ENCODE data around the gene SPANXC.
"Not testable (repeated sequence)": the region's sequence is repeated elsewhere in the genome, so short reads cannot be mapped to it uniquely, and the experiment has no call there.

The SPANXC gene, protein sequence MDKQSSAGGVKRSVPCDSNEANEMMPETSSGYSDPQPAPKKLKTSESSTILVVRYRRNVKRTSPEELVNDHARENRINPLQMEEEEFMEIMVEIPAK

GRCh38 chrX:141242417-141242816 is at the start of gene SPANXC:
TSS of gene SPANXC (minus strand) at chrX:141242517. CDS start at chrX:141242457, 60 bp downstream.
- not testable (repeated sequence) for DNase-seq

DNA sequence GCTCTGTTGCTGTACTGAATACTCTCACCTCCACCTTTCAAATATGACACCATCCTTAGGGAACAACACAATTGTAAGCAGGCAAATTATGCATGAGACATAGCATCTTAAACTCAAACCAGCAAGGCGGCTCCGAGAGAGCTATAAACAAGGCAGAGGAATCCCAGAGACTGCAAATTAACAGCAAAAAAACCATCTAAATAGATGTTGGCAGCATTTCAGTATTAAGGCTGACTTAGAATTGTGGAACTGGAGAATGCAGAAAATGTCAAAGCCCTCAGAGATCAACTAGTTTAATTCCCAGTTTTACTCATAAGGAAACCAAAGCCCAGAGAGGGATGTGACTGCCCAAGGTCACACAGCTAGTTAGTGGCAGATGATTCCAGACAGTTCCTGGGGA is 37.2 kb upstream of the SPANXC start:
- DNase-seq, result no peak

DNA sequence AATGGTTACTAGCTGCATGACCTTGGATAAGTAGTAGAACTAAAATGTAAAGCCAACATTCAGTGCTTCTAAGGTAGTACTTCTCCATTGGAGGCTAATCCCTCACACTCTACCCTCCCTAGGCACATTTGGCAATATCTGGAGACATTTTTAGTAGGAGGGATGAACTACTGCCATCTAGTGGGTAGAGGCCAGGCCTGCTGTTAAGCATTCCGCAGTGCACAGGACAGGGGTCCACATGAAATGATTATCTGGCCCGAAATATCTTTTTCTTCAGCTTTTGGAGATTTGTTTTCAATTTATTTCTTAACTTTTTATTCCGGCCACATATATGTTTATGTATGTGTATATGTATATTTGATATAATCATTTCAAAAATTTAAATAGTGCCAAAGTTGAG is 36.0 kb upstream of the SPANXC start:
- DNase-seq, result peak; percentile 44

DNA sequence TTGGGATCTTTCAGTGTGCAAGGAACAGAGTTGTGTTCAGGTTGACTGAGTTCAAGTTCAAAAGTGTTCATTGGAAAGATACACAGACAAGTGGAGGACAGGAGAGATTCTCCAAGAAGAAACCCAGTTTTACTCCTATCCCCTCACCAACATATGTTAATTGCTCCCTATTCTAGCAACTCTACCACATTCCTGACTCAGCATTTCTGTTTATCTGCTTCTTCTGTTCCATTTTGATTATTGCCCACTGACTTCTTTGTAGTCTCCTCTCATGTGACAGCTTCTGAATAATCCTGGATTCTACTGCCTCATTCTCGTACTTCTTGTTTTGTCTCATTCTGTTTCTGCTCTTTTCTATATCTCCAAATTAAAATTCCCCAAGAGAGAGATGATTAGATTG is 15.8 kb upstream of the SPANXC start:
- no peak for DNase-seq

- DNase-seq, result no peak
These were observed 20.7 kb downstream of the SPANXC start for GRCh38 chrX:141221611-141222010.

DNA sequence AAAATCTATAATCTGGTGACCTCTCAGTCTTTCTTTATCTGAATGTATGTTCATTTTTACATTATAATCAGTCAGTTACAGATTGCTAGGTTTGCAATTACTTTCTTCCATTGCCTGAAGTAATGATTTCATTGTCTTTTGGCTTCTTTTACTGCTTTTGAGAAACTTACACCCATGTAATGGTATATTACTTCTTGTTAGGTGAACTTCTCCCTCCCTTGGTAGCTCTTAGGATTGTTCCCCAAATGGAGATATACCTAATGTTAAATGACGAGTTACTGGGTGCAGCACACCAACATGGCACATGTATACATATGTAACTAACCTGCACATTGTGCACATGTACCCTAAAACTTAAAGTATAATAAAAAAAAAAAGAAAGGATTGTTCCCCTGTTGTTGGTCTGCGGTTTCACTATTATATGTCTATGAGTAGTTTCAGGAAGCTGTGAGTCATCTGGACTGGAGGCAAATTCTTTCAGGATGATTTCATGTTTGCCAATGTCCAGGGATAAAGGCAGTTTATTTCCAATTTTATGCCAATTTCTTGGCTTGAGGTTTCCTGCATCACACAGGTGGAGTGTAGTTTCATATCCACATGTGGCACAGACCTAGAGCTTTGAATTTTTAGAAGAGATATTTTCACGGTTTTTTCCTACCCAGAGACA is 21.8 kb downstream of the SPANXC start:
- DNase-seq, result no peak

DNA sequence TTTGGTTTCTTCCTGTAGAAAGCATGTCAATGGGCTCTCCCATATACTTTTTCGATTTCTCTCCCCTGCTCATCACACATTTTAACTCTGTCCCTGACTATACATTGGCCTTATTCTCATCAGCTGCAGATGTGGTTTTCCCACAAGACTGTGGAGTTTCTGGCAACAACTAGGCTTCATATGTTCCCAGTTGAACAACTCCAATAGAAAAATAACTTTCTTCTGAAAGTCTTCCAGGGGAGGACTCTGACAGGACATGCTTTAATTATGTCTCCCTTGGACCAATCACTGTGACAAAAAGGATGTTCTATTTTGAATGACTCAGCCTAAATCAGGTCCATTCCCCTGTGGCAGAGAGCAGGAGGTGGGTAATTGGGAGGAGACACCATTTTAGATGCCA is 28.1 kb downstream of the SPANXC start:
- no peak for DNase-seq

DNA sequence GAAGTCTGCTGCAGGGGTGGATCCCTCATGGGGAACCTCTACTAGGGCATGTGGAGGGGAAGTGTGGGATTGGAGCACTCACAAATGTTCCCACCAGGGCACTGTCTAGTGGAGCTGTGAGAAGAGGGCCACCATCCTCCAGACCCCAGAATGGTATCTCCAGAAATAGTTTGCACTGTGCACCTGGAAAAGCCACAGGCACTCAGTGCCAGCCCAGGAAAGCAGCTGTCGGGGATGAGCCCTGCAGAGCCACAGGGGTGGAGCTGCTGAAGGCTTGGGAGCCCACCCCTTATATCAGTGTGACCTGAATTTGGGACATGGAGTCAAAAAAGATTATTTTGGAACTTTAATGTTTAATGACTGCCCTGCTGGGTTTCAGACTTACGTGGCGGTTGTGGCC is 40.4 kb downstream of the SPANXC start:
- DNase-seq, result no peak
